ENCODE data around the gene CD163. TPM values are rescaled to one million over a fixed set of nuclear protein-coding genes. Genes with fewer than 3 reads are reported as not detected.

The CD163 gene
- total RNA-seq, 1 experiment from 2014 or later, result 0.07 TPM

- Histone ChIP-seq H3K14ac (ENCODE audit: insufficient read depth, low read length) (no peak overlapping the region), H2BK120ac (ENCODE audit: low read depth, low read length, poor library complexity, severe bottlenecking) (no peak overlapping the region), H4K20me1 (ENCODE audit: control insufficient read depth, insufficient read depth, insufficient read length) (no peaks in the 10 kb centered on the region), H4K8ac (replicated peaks; ENCODE audit: insufficient read length, low read depth, low read length) (no peak overlapping the region), H3K79me2 (ENCODE audit: insufficient read depth, low read length) (no peaks in the 10 kb centered on the region), H3K4me1 (ENCODE audit: insufficient read depth, low read length) (no peaks in the 10 kb centered on the region; the same call in 1 of the 2 replicates), H3K79me1 (ENCODE audit: insufficient read depth, low read depth, low read length, poor library complexity, severe bottlenecking) (no peaks in the 10 kb centered on the region), H3K27me3 (ENCODE audit: insufficient read depth, low read length) (no peaks in the 10 kb centered on the region), H4K91ac (ENCODE audit: insufficient read length, low read depth, low read length) (no peak overlapping the region), H3K9ac (ENCODE audit: extremely low read depth, insufficient read length, low read length) (no peak overlapping the region), H2BK20ac (ENCODE audit: low read depth, low read length, poor library complexity, severe bottlenecking) (no peak overlapping the region), H3K23ac (ENCODE audit: insufficient read length, low read depth, low read length) (no peak overlapping the region), H3K27ac (ENCODE audit: insufficient read length, low read depth, low read length) (no peak overlapping the region), H3T11ph (ENCODE audit: low read length) (no peak overlapping the region), H3K56ac (ENCODE audit: insufficient read length, low read depth, low read length) (no peak overlapping the region), H4K5ac (ENCODE audit: insufficient read length, low read depth, low read length) (no peak overlapping the region), H2BK12ac (ENCODE audit: insufficient read length, low read depth, low read length) (no peak overlapping the region), H3K4me2 (ENCODE audit: insufficient read depth, insufficient read length, low read length) (no peak overlapping the region), H3K23me2 (ENCODE audit: insufficient read length, low read depth, low read length, poor library complexity, severe bottlenecking) (no peaks in the 10 kb centered on the region), H2BK5ac (ENCODE audit: insufficient read length, low read length) (no peak overlapping the region), H2AFZ (ENCODE audit: low read length) (no peak overlapping the region), H3K9me3 (ENCODE audit: control insufficient read depth, low read depth, low read length) (no peaks in the 10 kb centered on the region), H3K18ac (ENCODE audit: insufficient read length, low read depth, low read length) (no peak overlapping the region), H2BK15ac (ENCODE audit: low read depth, low read length) (no peak overlapping the region), H2AK5ac (ENCODE audit: insufficient read length, low read length) (no peak overlapping the region), H3K4ac (ENCODE audit: low read depth, low read length) (no peak overlapping the region)
- Mint-ChIP-seq H3K27me3 (ENCODE audit: low read depth) (peaks cover 13% of the 10 kb centered on the region), H3K9me3 (peaks cover 0 to 13% of the 10 kb centered on the region in 2 experiments; a peak in 3 of 5 replicates), H3K4me1 (peaks cover 4 to 10% of the 10 kb centered on the region in 2 experiments), H3K4me3 (no peak overlapping the region), H3K36me3 (ENCODE audit: insufficient read depth in 1 of 3, low read depth in 3 of 3) (peaks cover 0 to 14% (median 12%) of the 10 kb centered on the region in 3 experiments; a peak in 5 of 7 replicates), H3K27ac (no peak overlapping the region)
- TF ChIP-seq, protein P1, sequence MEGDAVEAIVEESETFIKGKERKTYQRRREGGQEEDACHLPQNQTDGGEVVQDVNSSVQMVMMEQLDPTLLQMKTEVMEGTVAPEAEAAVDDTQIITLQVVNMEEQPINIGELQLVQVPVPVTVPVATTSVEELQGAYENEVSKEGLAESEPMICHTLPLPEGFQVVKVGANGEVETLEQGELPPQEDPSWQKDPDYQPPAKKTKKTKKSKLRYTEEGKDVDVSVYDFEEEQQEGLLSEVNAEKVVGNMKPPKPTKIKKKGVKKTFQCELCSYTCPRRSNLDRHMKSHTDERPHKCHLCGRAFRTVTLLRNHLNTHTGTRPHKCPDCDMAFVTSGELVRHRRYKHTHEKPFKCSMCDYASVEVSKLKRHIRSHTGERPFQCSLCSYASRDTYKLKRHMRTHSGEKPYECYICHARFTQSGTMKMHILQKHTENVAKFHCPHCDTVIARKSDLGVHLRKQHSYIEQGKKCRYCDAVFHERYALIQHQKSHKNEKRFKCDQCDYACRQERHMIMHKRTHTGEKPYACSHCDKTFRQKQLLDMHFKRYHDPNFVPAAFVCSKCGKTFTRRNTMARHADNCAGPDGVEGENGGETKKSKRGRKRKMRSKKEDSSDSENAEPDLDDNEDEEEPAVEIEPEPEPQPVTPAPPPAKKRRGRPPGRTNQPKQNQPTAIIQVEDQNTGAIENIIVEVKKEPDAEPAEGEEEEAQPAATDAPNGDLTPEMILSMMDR (conservative IDR thresholded peaks at IDR 0.05), result no peak
- DNase-seq, result no peak
Observed at GRCh38 chr12:7434670-7435069, 68.9 kb downstream of the CD163 start.
